NK-92 (cell line): ENCODE measurements around the gene IL1A.

Experiments used
- DNase-seq: peaks from one replicate; lab custom pipeline; 2025; ENCODE audit not compliant: unreplicated experiment; lab: John Stamatoyannopoulos, UW

The IL1A gene

GRCh38 chr2:112793449-112793978, 9.2 kb upstream of the IL1A start:
- no peak for DNase-seq

GRCh38 chr2:112792419-112792818, 8.1 kb upstream of the IL1A start:
- DNase-seq, result no peak

GRCh38 chr2:112791693-112792230, 7.5 kb upstream of the IL1A start:
- DNase-seq, result no peak

GRCh38 chr2:112791019-112791418, 6.7 kb upstream of the IL1A start:
- no peak for DNase-seq

GRCh38 chr2:112790305-112790704, 6.0 kb upstream of the IL1A start:
- DNase-seq, result no peak

- DNase-seq, result no peak
These were observed 4.9 kb upstream of the IL1A start for GRCh38 chr2:112789186-112789585.

- DNase-seq, result no peak
These were observed 4.4 kb upstream of the IL1A start for GRCh38 chr2:112788653-112789052.

- no peak for DNase-seq
These were observed 3.6 kb upstream of the IL1A start for GRCh38 chr2:112787729-112788393.

- DNase-seq, result no peak
These were observed 3.0 kb upstream of the IL1A start for GRCh38 chr2:112787294-112787693.

GRCh38 chr2:112783187-112783714, 1.0 kb downstream of the IL1A start:
- DNase-seq, result no peak

GRCh38 chr2:112782234-112782799, 2.0 kb downstream of the IL1A start:
- no peak for DNase-seq

GRCh38 chr2:112779598-112779997, 4.7 kb downstream of the IL1A start:
- no peak for DNase-seq

GRCh38 chr2:112777036-112777435, 7.3 kb downstream of the IL1A start:
- no peak for DNase-seq

- no peak for DNase-seq
These were observed 8.2 kb downstream of the IL1A start for GRCh38 chr2:112776113-112776512.

GRCh38 chr2:112774536-112775285, 9.6 kb downstream of the IL1A start:
- DNase-seq, result no peak

- no peak for DNase-seq
These were observed 10.7 kb downstream of the IL1A start for GRCh38 chr2:112773556-112773955.

GRCh38 chr2:112772911-112773475, 11.3 kb downstream of the IL1A start:
- no peak for DNase-seq

GRCh38 chr2:112772322-112772721, 12.0 kb downstream of the IL1A start:
- no peak for DNase-seq

- DNase-seq, result no peak
These were observed 15.9 kb downstream of the IL1A start for GRCh38 chr2:112768432-112768831.

GRCh38 chr2:112767693-112768330, 16.5 kb downstream of the IL1A start:
- no peak for DNase-seq

GRCh38 chr2:112765251-112765650, 19.0 kb downstream of the IL1A start:
- no peak for DNase-seq
